ENCODE results near the gene PHOX2A.

The PHOX2A gene

GRCh38 chr11:72247584-72247983 is 3.6 kb upstream of the PHOX2A start (continued):
- TF ChIP-seq OSR1 (CRISPR knock-in tag; IDR thresholded peaks at IDR 0.05), result no peak

DNA sequence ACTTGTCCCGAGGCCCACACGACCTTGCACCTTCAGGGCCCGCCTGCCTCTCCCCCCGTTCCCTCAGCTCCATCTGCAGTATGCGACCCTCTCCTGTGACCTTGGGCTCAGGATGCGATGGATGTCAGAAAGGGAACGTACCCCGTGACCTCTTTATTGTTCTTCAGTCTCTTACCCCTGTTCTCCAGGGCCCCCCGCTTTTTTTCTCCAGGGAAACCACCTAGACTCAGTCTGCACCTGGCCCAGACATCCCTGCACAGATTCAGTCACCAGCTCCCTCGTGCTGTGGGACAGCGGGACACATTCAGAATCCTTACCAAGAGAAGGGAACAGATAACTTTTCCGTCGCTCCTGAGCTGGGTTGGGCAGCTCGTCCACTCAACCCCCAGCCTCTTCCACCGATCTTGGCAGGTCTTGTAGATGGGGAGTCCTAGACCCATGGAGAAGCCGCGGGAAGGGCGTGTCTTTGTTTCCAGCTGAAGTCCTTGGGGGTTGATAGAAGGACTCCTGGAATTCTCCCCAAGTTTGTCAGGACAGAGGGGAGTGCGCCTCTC is 1.4 kb upstream of the PHOX2A start:
- TF ChIP-seq ZC3H10 (CRISPR knock-in tag; IDR thresholded peaks at IDR 0.05) (no peak), ZFP30 (CRISPR knock-in tag; IDR thresholded peaks at IDR 0.05) (no peak), RARB (CRISPR knock-in tag; IDR thresholded peaks at IDR 0.05) (no peak), ISL1 (CRISPR knock-in tag; IDR thresholded peaks at IDR 0.05) (no peak), ZFP3 (CRISPR knock-in tag; IDR thresholded peaks at IDR 0.05) (no peak), ZNF70 (CRISPR knock-in tag; IDR thresholded peaks at IDR 0.05) (no peak), CREB5 (CRISPR knock-in tag; IDR thresholded peaks at IDR 0.05; ENCODE audit: low read depth) (no peak), ZNF8 (CRISPR knock-in tag; IDR thresholded peaks at IDR 0.05) (no peak), ARNTL (CRISPR knock-in tag; IDR thresholded peaks at IDR 0.05; ENCODE audit: borderline replicate concordance, low read depth) (no peak), OSR1 (CRISPR knock-in tag; IDR thresholded peaks at IDR 0.05) (no peak), BACH2 (CRISPR knock-in tag; IDR thresholded peaks at IDR 0.05; ENCODE audit: borderline replicate concordance) (no peak), CSDC2 (CRISPR knock-in tag; IDR thresholded peaks at IDR 0.05) (no peak), SNAI2 (CRISPR knock-in tag; IDR thresholded peaks at IDR 0.05) (no peak), GLIS3 (CRISPR knock-in tag; IDR thresholded peaks at IDR 0.05) (no peak)
- TF ChIP-seq, protein P1, sequence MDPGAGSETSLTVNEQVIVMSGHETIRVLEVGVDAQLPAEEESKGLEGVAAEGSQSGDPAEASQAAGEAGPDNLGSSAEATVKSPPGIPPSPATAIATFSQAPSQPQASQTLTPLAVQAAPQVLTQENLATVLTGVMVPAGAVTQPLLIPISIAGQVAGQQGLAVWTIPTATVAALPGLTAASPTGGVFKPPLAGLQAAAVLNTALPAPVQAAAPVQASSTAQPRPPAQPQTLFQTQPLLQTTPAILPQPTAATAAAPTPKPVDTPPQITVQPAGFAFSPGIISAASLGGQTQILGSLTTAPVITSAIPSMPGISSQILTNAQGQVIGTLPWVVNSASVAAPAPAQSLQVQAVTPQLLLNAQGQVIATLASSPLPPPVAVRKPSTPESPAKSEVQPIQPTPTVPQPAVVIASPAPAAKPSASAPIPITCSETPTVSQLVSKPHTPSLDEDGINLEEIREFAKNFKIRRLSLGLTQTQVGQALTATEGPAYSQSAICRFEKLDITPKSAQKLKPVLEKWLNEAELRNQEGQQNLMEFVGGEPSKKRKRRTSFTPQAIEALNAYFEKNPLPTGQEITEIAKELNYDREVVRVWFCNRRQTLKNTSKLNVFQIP (CRISPR knock-in tag; IDR thresholded peaks at IDR 0.05; ENCODE audit: borderline replicate concordance, low read depth), result no peak
- TF ChIP-seq, protein P2, sequence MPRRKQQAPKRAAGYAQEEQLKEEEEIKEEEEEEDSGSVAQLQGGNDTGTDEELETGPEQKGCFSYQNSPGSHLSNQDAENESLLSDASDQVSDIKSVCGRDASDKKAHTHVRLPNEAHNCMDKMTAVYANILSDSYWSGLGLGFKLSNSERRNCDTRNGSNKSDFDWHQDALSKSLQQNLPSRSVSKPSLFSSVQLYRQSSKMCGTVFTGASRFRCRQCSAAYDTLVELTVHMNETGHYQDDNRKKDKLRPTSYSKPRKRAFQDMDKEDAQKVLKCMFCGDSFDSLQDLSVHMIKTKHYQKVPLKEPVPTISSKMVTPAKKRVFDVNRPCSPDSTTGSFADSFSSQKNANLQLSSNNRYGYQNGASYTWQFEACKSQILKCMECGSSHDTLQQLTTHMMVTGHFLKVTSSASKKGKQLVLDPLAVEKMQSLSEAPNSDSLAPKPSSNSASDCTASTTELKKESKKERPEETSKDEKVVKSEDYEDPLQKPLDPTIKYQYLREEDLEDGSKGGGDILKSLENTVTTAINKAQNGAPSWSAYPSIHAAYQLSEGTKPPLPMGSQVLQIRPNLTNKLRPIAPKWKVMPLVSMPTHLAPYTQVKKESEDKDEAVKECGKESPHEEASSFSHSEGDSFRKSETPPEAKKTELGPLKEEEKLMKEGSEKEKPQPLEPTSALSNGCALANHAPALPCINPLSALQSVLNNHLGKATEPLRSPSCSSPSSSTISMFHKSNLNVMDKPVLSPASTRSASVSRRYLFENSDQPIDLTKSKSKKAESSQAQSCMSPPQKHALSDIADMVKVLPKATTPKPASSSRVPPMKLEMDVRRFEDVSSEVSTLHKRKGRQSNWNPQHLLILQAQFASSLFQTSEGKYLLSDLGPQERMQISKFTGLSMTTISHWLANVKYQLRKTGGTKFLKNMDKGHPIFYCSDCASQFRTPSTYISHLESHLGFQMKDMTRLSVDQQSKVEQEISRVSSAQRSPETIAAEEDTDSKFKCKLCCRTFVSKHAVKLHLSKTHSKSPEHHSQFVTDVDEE (CRISPR knock-in tag; IDR thresholded peaks at IDR 0.05), result no peak
- TF ChIP-seq, protein P3, sequence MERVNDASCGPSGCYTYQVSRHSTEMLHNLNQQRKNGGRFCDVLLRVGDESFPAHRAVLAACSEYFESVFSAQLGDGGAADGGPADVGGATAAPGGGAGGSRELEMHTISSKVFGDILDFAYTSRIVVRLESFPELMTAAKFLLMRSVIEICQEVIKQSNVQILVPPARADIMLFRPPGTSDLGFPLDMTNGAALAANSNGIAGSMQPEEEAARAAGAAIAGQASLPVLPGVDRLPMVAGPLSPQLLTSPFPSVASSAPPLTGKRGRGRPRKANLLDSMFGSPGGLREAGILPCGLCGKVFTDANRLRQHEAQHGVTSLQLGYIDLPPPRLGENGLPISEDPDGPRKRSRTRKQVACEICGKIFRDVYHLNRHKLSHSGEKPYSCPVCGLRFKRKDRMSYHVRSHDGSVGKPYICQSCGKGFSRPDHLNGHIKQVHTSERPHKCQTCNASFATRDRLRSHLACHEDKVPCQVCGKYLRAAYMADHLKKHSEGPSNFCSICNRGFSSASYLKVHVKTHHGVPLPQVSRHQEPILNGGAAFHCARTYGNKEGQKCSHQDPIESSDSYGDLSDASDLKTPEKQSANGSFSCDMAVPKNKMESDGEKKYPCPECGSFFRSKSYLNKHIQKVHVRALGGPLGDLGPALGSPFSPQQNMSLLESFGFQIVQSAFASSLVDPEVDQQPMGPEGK (CRISPR knock-in tag; IDR thresholded peaks at IDR 0.05; ENCODE audit: borderline replicate concordance), result no peak
- ATAC-seq, result no peak

DNA sequence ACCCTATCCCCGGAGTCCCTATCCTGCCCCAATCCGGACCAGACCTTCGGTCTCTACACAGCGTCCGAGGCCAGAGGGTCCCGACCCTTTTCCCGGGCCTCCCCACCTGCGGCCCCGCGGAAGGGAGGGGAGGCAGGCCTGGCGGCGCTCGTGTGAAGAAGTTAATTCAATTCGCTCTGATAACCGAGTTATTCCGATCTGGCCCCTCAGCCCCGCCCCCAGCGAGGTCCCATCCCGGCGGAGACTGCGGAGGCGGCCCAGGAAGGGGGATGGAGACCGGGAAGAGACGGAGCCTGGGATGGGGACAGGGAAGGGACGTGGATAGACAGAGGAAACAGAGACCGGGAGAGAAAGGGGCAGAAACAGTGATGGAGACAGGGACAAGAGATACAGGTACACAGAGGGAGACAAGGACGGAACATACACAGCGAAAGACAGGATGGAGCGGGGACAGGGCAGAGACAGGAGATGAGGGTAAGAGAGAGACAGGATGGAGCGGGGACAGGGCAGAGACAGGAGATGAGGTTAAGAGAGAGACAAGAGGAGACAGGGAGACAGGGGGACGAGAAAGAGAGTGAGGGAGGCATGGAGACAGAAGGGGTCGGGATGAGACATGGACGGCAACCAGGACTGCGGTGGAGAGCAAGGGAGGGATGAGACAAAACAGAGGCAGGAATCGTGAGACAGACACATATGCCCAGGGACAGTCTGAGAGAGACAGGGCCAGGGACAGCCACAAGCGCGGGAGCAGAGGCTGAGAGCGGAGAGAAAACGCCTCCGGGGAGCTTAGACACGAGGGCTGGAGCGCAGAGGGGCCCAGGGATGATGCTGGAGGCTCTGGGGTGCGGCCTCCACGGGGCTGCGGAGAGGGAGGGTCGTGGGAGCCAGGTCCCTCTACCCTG is 636 bp upstream of the PHOX2A start:
- no peak for TF ChIP-seq PPARA (CRISPR knock-in tag; IDR thresholded peaks at IDR 0.05; ENCODE audit: borderline replicate concordance)
- TF ChIP-seq ZNF565 (CRISPR knock-in tag; conservative IDR thresholded peaks at IDR 0.05; ENCODE audit: low read depth), result no peak
- 0 out of 2 replicates have a peak, but pooled peaks have one; percentile 18 for TF ChIP-seq SNAI2 (CRISPR knock-in tag; IDR thresholded peaks at IDR 0.05)
- no peak for TF ChIP-seq GLIS3 (CRISPR knock-in tag; IDR thresholded peaks at IDR 0.05)
- no peak for TF ChIP-seq BACH2 (CRISPR knock-in tag; IDR thresholded peaks at IDR 0.05; ENCODE audit: borderline replicate concordance)
- TF ChIP-seq, protein P2 (CRISPR knock-in tag; IDR thresholded peaks at IDR 0.05), result peak; percentile 23
- TF ChIP-seq, protein P4, sequence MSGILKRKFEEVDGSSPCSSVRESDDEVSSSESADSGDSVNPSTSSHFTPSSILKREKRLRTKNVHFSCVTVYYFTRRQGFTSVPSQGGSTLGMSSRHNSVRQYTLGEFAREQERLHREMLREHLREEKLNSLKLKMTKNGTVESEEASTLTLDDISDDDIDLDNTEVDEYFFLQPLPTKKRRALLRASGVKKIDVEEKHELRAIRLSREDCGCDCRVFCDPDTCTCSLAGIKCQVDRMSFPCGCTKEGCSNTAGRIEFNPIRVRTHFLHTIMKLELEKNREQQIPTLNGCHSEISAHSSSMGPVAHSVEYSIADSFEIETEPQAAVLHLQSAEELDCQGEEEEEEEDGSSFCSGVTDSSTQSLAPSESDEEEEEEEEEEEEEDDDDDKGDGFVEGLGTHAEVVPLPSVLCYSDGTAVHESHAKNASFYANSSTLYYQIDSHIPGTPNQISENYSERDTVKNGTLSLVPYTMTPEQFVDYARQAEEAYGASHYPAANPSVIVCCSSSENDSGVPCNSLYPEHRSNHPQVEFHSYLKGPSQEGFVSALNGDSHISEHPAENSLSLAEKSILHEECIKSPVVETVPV (CRISPR knock-in tag; IDR thresholded peaks at IDR 0.05), result no peak
- no peak for TF ChIP-seq OSR1 (CRISPR knock-in tag; IDR thresholded peaks at IDR 0.05)
- no peak for TF ChIP-seq ISL1 (CRISPR knock-in tag; IDR thresholded peaks at IDR 0.05)
- TF ChIP-seq TCF4 (CRISPR knock-in tag; IDR thresholded peaks at IDR 0.05; ENCODE audit: borderline replicate concordance), result peak; percentile 72
- no peak for TF ChIP-seq ZFP30 (CRISPR knock-in tag; IDR thresholded peaks at IDR 0.05)
- TF ChIP-seq ESRRG (CRISPR knock-in tag; IDR thresholded peaks at IDR 0.05), result no peak
- no peak for TF ChIP-seq CREB5 (CRISPR knock-in tag; IDR thresholded peaks at IDR 0.05; ENCODE audit: low read depth)
- ATAC-seq, result peak; percentile 8

Data from SK-N-SH treated with all-trans-retinoic acid at 6 μM for 48 hours (cell line).